Occipital lobe (tissue), 2 donors: Measurements from ENCODE around the gene CHFR. TPM values are rescaled to one million over a fixed set of nuclear protein-coding genes. Genes with fewer than 3 reads are reported as not detected.
A peak's percentile ranks its signal among the peaks of the same experiment; 100 is the strongest.
"Not testable (repeated sequence)": the region's sequence is repeated elsewhere in the genome, so short reads cannot be mapped to it uniquely, and the experiment has no call there.

Experiments
- DNase-seq: peaks from one replicate; lab custom pipeline; 2025; lab: John Stamatoyannopoulos, UW
- total RNA-seq: library from RNA; depleted of rRNA; stranded (reverse); fragments of >200 nt; gene quantifications from one replicate; pipeline ENCODE4 v1.2.3, GENCODE V29; 2014

The CHFR gene
- 29.6 TPM for total RNA-seq

DNA sequence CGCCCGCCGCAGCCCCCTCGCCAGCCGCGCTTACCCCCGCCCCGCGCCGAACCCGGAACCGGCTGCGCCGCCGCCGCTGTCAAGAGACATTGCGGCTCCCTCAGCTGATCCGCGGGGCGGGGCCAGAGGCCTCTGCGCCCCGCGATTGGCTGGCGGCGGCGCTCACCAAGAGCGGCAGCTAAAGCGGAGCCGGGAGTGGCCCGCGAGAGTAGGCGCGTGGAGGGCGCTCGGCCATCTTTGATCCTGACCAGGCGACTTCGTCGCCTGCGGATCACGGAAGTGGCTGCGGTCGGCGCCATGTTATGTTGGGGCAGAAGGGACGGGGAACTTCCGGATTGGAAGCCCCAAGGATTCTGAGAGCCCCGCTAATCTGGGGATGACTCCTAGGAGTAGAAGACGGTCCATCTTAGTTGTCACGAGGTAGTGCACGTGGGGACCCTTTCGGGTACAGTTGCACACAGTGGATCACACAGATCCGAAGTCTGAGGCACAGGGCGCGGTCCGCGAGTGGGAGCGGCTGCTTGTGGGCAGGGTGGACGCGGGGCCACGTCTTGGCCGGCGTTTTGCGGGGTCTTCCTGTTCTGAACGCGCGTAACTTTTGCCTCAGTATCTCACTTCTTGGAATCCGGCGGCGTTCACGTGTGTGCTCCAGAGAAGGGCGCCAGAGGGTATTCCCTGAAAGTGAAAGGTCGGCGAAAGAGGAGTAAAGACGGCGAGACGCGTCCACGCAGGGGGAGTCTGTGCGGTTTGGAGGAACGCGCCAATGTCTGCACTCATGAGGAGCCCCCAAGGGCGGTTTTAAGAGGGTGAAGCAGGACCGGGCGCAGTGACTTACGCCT, at the start of gene CHFR:
TSS of gene CHFR (minus strand) at position 93 of the 839 bp plus-strand sequence. CDS start 277 bp downstream, outside the sequence.
- peak; percentile 96 for DNase-seq

- DNase-seq, result not testable (repeated sequence)
These were observed 49.5 kb upstream of the CHFR start for GRCh38 chr12:132936921-132937320.

- DNase-seq, result no peak
These were observed 48.8 kb upstream of the CHFR start for GRCh38 chr12:132936163-132936562.

GRCh38 chr12:132926415-132926833, 39.0 kb upstream of the CHFR start:
- no peak for DNase-seq

DNA sequence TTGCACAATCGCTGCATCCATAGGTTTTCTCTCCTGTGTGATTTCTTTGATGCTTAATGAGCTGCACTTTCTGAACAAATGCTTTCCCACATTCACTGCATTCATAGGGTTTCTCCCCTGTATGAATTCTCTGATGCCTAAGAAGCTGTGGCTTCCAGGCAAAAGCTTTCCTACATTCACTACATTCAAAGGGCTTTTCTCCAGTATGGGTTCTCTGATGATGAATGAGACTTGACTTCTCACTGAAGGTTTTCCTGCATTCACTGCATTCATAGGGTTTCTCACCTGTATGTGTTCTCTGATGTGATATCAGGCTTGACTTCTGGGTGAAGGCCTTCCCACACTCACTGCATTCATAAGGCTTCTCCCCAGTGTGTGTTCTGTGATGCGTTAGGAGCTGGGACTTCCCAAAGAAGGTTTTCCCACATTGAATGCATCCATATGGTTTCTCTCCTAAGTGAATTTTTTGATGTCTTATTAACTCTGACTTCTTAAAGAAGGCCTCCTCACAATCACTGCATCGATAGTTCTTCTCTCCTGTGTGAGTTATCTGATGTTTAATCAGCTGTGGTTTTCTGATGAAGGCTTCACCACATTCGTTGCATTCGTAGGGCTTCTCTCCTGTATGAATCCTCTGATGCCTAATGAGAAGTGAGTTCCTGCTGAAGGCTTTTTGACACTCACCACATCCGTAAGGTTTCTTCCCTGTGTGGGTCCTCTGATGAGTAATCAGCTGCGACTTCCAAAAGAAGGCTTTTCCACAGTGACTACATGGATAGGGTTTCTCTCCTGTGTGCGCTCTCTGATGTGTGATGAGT, 38.4 kb upstream of the CHFR start:
- no peak for DNase-seq

DNA sequence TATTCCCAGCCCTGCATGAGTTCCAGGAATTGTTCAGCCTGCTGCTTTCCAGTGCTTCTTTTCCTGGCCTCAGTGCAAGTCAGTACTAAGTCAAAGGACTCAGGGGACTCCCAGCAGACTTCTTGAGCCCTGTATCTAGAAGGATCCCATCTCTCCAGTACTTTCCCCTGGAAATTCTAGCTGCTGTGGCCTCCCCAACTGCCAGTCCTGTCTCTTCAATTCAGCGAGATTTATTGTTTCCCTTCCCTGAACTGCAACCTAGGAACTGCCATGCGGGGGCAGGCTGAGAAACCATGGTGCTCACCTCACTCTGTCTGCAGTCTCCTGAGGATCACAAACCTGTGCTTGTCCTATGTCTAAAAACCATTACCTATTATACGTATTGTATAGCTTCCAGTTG, 37.0 kb upstream of the CHFR start:
- DNase-seq, result no peak

DNA sequence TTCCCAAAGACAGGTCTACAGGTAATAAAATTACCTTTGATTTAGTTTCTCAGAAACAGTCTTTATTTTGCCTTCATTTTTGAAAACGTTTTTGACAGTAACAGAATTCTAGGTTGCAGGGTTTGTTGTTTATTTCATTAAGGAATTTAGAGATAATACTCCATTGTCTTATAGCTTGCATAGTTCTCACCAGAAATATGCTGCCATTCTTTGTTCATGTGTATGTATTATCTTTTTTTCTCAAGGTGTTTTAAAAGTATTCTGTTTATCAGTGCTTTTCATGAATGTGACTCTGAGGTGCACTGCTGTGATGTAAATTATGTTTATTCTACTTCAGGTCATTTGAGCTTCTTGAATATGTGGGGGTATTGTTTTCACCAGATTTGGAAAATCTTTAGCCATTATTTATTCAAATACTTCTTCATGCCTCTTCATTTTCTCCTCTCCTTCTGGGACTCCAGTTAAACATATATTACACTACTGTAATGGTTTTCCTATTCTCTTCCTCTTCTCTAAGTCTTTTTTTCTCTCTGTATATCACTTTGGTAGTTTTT, 36.0 kb upstream of the CHFR start:
- DNase-seq, result no peak

- no peak for DNase-seq
These were observed 35.3 kb upstream of the CHFR start for GRCh38 chr12:132922676-132923075.

- DNase-seq, result no peak
These were observed 34.3 kb upstream of the CHFR start for GRCh38 chr12:132921685-132922084.

- DNase-seq, result no peak
These were observed 31.3 kb upstream of the CHFR start for GRCh38 chr12:132918680-132919079.

GRCh38 chr12:132909030-132909368, 21.6 kb upstream of the CHFR start:
- no peak for DNase-seq

DNA sequence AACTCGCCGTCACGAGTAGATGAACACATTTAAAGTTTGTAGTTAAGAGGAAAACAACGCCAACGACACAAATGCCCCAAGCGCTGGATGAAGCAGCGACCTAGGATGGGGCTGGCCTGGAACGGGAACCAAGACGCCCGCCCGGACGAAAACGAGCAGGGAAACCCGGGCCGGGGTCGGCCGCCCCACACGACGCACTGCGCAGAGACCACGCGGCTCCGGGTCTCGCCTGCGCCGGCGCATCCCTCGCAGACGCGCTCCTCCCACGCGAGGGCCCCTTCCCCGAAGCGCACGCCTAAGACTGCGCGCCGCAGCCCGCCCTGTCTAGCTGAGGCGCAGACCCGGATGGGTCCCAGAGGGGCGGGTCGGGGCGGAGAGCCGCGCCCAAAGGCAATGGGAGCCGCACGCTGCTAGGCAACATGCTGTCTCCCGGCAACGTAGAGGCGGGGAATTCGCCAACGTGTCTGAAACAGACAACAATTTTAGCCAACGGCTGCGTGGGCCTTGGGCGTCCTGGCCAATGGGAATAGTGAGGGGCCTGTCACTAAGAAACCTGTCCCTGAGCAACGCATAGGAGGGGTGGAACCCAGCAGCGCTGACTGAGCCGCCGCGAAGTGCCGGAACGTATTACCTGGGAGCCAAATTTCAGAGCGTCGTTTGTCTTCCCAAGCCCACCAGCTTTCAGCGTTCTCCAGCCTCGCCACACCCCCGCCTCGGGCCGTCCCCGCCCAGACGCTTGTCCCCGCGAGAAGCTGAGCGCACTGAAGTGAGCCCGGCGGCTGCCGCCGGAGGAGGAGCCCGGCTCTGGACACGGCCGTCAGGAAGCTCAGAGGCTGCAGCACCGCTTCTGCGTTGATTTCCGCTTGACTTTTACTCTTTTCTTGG, 21.0 kb upstream of the CHFR start:
- peak; percentile 97 for DNase-seq

DNA sequence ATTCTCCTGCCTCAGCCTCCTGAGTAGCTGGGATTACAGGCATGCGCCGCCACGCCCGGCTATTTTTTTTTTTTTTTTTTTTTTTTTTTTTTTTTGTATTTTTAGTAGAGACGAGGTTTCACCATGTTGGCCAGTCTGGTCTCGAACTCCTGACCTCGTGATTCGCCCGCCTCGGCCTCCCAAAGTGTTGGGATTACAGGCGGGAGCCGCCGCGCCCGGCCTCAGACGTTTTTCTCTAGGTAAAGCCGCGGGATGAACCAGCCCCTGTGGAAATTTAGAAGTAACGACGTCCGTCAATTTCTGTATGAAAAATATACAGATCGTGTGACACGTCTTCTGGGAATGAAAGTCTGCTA, 20.4 kb upstream of the CHFR start:
- not testable (repeated sequence) for DNase-seq

DNA sequence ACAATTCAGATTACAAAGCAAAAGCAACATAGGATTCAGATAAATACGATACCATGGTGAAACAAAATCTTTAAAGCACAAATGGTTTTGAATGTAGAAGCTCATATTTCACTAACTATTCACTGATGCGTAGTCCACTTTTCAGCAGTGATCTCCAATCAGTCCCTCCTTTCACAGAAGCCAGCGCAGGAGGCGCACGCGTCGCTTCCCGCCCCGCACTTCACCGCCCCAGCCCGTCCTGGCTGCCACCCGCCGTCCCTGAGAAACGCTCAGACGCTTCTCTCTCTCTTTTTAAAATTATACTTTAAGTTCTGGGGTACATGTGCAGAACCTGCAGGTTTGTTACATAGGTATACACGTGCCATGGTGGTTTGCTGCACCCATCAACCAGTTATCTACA, 19.8 kb upstream of the CHFR start:
- no peak for DNase-seq

- DNase-seq, result peak; percentile 30
These were observed 17.4 kb upstream of the CHFR start for GRCh38 chr12:132904718-132905328.

- no peak for DNase-seq
These were observed 11.6 kb upstream of the CHFR start for GRCh38 chr12:132899033-132899432.

DNA sequence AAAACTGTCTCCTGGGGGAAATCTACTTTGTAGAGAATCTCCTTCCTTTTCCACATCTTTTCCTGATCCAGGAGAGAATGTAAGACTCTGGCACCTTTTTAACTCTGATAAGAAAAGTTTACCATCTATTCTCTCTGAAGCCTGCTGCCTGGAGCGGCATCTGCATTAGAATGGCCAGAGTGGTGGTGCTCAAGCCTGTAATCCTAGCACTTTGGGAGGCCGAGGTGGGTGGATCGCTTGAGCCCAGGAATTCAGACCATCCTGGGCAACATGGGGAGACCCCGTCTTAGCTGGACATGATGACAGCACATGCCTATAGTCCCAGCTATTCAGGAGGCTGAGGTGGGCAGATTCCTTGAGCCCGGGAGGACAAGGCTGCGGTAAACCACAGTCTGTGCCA, 1.4 kb upstream of the CHFR start:
- no peak for DNase-seq

- no peak for DNase-seq
These were observed 602 bp downstream of the CHFR start for GRCh38 chr12:132886529-132887477.

DNA sequence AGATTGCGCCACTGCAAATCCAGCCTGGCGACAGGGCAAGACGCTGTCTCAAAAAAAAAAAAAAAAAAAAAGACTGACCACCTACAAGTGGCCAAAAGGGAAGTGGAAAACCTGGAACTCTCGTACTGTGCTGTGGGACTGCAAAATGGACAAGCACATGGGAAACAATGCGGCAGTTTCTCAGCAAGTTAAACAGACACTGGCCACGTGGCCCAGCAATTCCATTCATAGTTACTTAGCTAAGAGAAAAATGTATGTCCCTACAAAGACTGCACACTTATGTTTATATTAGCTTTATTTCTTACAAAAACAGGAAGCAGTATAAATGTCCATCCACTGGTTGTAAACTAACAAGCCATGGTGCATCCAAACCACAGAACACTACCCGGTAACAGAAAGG, 5.6 kb downstream of the CHFR start:
- DNase-seq, result no peak

DNA sequence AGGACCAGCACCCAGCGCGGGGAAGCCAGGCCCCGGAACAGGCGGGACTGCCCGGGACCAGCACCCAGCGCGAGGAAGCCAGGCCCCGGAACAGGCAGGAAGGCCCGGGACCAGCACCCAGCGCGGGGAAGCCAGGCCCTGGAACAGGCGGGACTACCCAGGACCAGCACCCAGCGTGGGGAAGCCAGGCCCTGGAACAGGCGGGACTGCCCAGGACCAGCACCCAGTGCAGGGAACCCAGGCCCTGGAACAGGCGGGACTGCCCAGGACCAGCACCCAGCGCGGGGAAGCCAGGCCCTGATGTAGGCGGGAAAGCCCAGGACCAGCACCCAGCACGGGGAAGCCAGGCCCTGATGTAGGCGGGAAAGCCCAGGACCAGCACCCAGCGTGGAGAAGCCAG, 12.8 kb downstream of the CHFR start:
- not testable (repeated sequence) for DNase-seq
